Measurements from ENCODE around the gene HSD17B1. TPM values are rescaled to one million over a fixed set of nuclear protein-coding genes. Genes with fewer than 3 reads are reported as not detected.
"Not testable (repeated sequence)": the region's sequence is repeated elsewhere in the genome, so short reads cannot be mapped to it uniquely, and the experiment has no call there.

HSD17B1 gene, protein sequence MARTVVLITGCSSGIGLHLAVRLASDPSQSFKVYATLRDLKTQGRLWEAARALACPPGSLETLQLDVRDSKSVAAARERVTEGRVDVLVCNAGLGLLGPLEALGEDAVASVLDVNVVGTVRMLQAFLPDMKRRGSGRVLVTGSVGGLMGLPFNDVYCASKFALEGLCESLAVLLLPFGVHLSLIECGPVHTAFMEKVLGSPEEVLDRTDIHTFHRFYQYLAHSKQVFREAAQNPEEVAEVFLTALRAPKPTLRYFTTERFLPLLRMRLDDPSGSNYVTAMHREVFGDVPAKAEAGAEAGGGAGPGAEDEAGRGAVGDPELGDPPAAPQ
- total RNA-seq (2014; rRNA removed) (0.86 and 1.5 TPM in 2 replicates), Bru-seq, nascent RNA (percentile 31 among the genes with signal in this experiment), BruChase-seq, experiment 1, labeled RNA remaining after a 6-hour chase (percentile 50 among the genes with signal in this experiment), BruChase-seq, experiment 2, labeled RNA remaining after a 2-hour chase (percentile 47 among the genes with signal in this experiment)
- long read RNA-seq, partial matches to known transcripts = 0 of 2 reads
- long read RNA-seq, other reads (novel, unspliced or antisense) = 2 of 2 reads

GRCh38 chr17:42552736-42553135 lies at the start of gene HSD17B1:
Gene HSD17B1, plus strand, starts transcription at chr17:42552923. Its CDS starts 11 bp downstream, at chr17:42552934.
- H3K79me2 ChIP-seq (ENCODE audit: low read length) = peaks cover 24% of the 10 kb centered on the region
- H3K27me3 ChIP-seq (ENCODE audit: low read length); CTCF ChIA-PET; POLR2A ChIA-PET (ENCODE audit: unreplicated experiment); H3K9me3 ChIP-seq (ENCODE audit: low read length); H3F3A ChIP-seq (ENCODE audit: low read length, unreplicated experiment); BruUV-seq (replicated peaks); H3K36me3 ChIP-seq (ENCODE audit: low read depth, low read length); ATAC-seq; H3K9me2 ChIP-seq (replicated peaks; ENCODE audit: low read length); intact Hi-C loops (cut with micrococcal nuclease); H3K27ac ChIP-seq (ENCODE audit: low read length); DNase-seq; H3K4me1 ChIP-seq (ENCODE audit: insufficient read depth, low read length); H4K20me1 ChIP-seq (ENCODE audit: low read length): not testable (repeated sequence)
- H3K9ac ChIP-seq (ENCODE audit: low read length) = peak within 1 kb of the TSS; percentile 86; the same call in 1 of the 2 replicates
- H2AFZ ChIP-seq (ENCODE audit: low read length) = peak within 1 kb of the TSS; percentile 91; the same call in 1 of the 2 replicates
- peak within 1 kb of the TSS; percentile 97 for H3K4me2 ChIP-seq (ENCODE audit: low read length)
- peak within 1 kb of the TSS; percentile 89 for H3K4me3 ChIP-seq (ENCODE audit: low read length)

- no peak overlapping the region for H3K9ac ChIP-seq (ENCODE audit: low read length)
- POLR2A ChIA-PET (ENCODE audit: unreplicated experiment) = no interaction called here
- H3K36me3 ChIP-seq (ENCODE audit: low read depth, low read length) = no peaks in the 10 kb centered on the region
- H3F3A ChIP-seq (ENCODE audit: low read length, unreplicated experiment) = no peaks in the 10 kb centered on the region
- no peak for ATAC-seq
- CTCF ChIA-PET = no interaction called here
- no peaks in the 10 kb centered on the region for H3K27me3 ChIP-seq (ENCODE audit: low read length)
- no peak for TF ChIP-seq EZH2 (IDR thresholded peaks at IDR 0.05; ENCODE audit: low read length, unreplicated experiment)
- no peak for TF ChIP-seq CTCF (conservative IDR thresholded peaks at IDR 0.05; ENCODE audit: low read depth, low read length)
- TF ChIP-seq EZH2phosphoT487 (IDR thresholded peaks at IDR 0.05; ENCODE audit: borderline replicate concordance, low read length) = no peak
- H3K4me3 ChIP-seq (ENCODE audit: low read length) = no peak overlapping the region
- H4K20me1 ChIP-seq (ENCODE audit: low read length) = no peaks in the 10 kb centered on the region
- H2AFZ ChIP-seq (ENCODE audit: low read length) = no peak overlapping the region
- no peaks in the 10 kb centered on the region for H3K9me2 ChIP-seq (replicated peaks; ENCODE audit: low read length)
- no peak overlapping the region for H3K27ac ChIP-seq (ENCODE audit: low read length)
- intact Hi-C loops (cut with micrococcal nuclease) = no loop called here
- H3K9me3 ChIP-seq (ENCODE audit: low read length) = no peaks in the 10 kb centered on the region
- no peaks in the 10 kb centered on the region for H3K79me2 ChIP-seq (ENCODE audit: low read length)
- H3K4me1 ChIP-seq (ENCODE audit: insufficient read depth, low read length) = no peaks in the 10 kb centered on the region
- BruUV-seq (replicated peaks) = no TSS peak
- DNase-seq = no peak
- no peak overlapping the region for H3K4me2 ChIP-seq (ENCODE audit: low read length)
Measured at GRCh38 chr17:42502926-42503325, 49.8 kb upstream of the HSD17B1 start.

DNA sequence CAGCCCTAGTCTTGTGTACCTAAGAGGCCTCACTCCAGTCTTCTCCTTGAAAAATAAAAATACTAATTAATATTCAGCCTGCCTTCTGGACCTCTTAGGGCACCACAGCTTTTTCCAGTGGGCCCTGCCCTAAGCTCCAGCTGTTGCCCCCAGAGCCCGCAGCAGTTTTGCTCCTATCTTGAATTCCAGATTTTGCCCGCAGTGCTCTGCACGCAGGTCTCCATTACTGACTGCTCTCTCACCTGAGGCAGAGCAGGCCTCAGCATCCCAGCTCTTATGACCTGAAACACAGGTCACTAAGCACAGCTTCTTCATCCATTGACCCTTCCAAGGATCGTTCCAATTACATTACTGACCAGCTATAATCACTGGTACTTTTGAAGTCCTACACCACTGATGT lies 45.1 kb upstream of the HSD17B1 start:
- Histone ChIP-seq H3F3A (ENCODE audit: low read length, unreplicated experiment) (no peaks in the 10 kb centered on the region), H3K36me3 (ENCODE audit: low read depth, low read length) (no peaks in the 10 kb centered on the region), H3K4me1 (ENCODE audit: insufficient read depth, low read length) (no peaks in the 10 kb centered on the region), H3K4me3 (ENCODE audit: low read length) (no peak overlapping the region), H3K79me2 (ENCODE audit: low read length) (no peaks in the 10 kb centered on the region), H3K9ac (ENCODE audit: low read length) (no peak overlapping the region), H4K20me1 (ENCODE audit: low read length) (no peaks in the 10 kb centered on the region), H3K27ac (ENCODE audit: low read length) (no peak overlapping the region), H3K4me2 (ENCODE audit: low read length) (no peak overlapping the region), H2AFZ (ENCODE audit: low read length) (no peak overlapping the region), H3K9me3 (ENCODE audit: low read length) (no peaks in the 10 kb centered on the region), H3K27me3 (ENCODE audit: low read length) (no peaks in the 10 kb centered on the region), H3K9me2 (replicated peaks; ENCODE audit: low read length) (no peaks in the 10 kb centered on the region)
- TF ChIP-seq EZH2 (IDR thresholded peaks at IDR 0.05; ENCODE audit: low read length, unreplicated experiment) (no peak), CTCF (conservative IDR thresholded peaks at IDR 0.05; ENCODE audit: low read depth, low read length) (no peak), EZH2phosphoT487 (IDR thresholded peaks at IDR 0.05; ENCODE audit: borderline replicate concordance, low read length) (no peak)
- DNase-seq = no peak
- intact Hi-C loops (cut with micrococcal nuclease) = no loop called here
- ATAC-seq = no peak
- ChIA-PET CTCF (no interaction called here), POLR2A (ENCODE audit: unreplicated experiment) (no interaction called here)
- BruUV-seq (replicated peaks) = no TSS peak

Measured in PC-3 (cell line).